Activated effector memory CD4-positive, alpha-beta T cell treated with Interleukin-2 at 50 U/mL for 16 hours (primary cell): ENCODE data around the gene PLOD3.
A peak's percentile ranks its signal among the peaks of the same experiment; 100 is the strongest.
"Not testable (repeated sequence)": the region's sequence is repeated elsewhere in the genome, so short reads cannot be mapped to it uniquely, and the experiment has no call there.

Experiments used
- DNase-seq: peaks from one replicate; pipeline ENCODE4 v3.0.0-alpha.2; 2020

Gene PLOD3

DNA sequence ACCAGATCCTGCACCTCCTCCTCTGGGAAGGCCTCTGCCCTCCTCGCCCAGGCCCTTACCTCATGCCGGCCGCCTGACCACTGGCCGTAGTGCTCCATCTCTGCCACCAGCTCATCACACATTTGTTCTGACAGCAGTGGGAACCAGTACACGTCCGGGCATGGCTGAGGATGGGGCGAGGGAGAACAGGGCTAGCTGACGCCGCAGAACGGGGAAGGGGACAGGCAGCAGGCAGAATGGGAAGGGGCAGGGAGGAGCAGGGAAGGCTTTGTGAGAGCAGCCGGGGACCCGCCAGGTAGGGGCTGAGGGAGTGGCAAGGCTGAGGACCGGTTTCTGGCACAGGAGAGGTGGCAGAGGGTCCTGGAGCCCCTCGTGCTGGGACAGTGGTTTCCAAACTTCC lies 8.6 kb downstream of the PLOD3 start:
- no peak for DNase-seq

DNA sequence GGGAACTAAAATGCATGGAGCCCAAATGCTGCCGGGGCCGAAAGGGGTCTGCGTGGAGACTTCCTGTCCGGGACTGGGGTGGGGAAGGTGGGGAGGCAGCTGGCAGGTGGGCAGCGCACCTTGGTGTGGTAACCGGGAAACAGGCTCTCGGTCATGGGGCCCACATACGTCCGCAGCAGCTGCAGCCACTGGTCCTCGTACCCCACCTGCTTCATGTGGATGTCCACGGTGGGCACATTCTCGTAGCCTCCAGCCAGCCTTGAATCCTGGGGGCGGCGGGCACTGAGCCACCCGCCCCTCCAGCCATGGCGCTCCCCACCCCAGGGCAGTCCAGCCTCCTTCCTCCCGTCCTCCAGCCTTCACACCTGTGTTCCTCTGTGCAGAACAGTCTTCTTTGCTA lies 9.9 kb downstream of the PLOD3 start:
- DNase-seq: no peak

DNA sequence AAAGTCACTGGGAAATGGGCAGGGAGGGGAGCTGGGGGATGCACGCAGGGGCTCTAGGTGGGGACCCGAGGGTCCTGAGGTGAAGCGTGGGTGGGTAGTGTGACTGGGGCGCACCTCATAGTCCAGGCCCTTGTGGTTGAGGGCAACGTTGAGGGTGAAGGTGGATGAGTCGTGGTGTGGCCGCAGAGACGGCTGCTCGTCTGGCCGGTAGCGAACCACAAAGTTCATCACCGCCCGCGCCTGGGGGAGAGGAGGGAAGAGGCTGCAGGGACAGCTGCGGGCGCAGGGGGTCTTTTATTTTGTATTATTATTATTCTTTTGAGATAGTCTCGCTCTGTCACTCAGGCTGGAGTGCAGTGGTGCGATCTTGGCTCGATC lies 10.7 kb downstream of the PLOD3 start:
- DNase-seq: no peak

DNA sequence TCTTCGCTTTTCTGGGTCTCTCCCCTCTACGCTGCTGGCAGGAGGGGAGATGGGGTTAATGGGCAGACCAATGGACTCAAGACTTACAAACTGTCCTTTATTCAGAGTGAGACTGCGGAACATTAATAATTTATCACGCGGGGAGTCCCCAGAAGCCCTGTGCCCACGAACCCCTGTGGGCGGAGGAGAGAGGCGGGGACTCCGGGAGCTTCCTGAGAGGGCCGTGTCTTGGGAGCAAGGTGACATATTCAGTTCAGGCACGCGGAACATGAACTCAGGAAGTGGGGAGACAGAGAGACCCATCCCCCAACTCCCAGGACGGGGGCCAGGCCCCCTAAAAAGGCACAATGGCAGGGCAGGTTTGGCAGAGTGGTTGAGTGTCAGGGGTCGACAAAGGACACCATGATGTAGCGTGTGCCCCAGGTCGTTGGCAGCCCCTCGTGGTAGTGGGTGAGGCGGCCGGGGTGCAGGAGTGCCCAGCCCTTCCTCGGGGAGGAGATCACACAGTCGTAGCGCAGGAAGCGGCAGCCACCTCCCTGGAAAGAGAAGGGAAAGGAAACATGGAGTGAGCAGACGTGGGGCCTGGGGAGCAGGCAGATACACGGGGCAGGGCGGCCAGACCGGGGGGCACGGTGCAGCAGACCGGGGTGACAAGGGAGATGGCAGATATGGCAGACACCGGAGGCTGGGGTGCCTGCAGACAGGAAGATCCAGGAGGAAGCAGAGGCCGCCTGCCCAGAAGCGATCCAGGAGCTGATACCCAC lies 11.3 kb downstream of the PLOD3 start:
- DNase-seq: no peak

DNA sequence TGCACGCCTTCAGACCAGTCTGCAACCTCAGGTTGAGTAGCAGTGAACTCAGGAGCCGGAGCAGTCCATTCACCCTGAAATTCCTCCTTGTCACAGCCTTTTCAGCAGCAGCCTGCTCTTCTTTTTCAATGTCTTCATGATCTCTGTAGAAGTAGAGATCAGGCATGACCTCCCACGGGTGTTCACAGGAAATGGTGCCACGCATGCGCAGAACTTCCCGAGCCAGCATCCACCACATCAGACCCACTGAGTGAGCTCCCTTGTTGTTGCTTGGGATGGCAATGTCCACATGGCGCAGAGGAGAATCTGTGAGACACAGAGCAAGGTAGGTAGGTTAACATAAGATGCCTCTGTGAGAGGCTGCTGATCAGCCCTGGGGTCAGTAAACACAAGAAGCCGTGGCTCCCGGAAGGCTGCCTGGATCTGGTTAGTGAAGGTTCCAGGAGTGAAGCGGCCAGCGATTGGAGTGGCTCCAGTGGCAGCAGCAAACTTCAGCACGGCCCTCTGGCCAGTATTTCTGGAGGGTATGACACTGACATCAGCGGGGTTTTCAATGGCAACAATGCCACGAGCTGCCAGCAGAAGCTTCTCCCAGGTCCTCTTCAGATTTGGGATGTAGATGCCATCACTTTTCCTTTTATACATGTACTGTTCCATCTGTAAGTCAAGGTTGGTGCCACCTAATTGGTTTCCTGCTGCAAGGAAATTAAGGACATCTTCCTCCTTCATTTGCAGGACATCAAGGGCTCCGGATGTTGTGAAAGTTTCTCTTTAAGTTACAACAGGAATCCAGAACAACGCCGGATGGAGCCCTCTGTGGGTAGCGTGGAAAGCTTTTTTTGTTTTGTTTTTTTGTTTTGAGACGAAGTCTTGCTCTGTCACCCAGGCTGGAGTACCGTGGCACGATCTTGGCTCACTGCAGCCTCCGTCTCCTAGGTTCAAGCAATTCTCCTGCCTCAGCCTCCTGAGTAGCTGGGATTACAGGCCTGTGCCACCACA lies 13.3 kb downstream of the PLOD3 start:
- DNase-seq: peak; percentile 30

DNA sequence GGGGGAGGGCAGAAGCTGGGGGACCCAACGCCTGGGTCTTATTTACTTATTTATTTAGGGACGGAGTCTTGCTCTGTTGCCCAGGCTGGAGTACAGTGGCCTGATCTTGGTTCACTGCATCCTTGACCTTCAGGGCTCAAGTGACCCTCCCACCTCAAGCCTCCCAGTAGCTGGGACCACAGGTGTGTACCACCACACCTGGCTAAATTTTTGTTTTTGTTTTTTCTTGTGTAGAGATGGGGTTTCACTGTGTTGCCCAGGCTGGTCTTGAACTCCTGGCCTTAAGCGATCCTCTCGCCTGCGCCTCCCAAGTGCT lies 14.8 kb downstream of the PLOD3 start:
- no peak for DNase-seq

DNA sequence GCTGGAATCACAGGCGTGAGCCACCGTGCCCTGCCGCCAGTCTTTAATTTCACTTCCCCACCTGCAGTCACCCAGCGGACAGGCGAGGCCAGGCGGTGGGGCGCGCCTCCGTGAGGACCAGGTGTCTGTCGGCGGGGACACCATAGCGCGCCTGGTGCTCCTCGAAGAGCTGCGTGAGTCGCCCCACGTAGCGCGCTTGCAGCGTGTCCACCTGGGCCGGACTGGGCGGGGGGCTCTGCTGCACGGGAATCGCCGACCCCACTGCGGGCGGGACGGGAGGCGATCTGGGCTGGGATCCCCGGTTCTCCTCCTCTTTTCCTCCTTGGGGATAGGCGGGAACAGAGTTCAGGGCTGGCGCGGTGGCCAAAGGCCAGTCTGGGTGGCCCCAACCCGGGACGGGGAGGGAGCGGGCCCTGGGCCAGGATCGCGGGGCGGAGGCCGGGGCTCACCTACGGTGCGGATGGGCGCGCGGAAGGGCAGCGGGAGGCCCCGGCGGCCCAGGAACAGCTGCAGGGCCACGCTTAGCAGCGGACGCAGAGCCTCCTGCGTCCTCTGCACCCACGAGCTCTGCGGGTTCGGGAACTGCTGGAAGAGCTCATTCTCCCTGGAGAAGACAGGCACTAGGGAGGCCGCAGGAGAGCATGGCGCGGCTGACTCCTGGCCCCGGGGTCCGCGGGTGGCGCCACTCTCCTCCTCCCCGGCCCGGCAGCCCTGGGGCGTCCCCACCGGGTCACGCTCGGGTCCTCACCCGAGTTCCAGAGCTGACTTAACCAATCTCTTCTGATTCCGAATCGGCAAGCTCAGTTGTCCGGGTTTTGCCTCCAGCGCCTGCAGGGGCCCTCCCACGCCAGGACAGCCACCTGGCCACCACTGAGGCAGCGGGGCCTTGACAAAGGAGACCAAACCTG lies 15.4 kb downstream of the PLOD3 start:
- DNase-seq: no peak

DNA sequence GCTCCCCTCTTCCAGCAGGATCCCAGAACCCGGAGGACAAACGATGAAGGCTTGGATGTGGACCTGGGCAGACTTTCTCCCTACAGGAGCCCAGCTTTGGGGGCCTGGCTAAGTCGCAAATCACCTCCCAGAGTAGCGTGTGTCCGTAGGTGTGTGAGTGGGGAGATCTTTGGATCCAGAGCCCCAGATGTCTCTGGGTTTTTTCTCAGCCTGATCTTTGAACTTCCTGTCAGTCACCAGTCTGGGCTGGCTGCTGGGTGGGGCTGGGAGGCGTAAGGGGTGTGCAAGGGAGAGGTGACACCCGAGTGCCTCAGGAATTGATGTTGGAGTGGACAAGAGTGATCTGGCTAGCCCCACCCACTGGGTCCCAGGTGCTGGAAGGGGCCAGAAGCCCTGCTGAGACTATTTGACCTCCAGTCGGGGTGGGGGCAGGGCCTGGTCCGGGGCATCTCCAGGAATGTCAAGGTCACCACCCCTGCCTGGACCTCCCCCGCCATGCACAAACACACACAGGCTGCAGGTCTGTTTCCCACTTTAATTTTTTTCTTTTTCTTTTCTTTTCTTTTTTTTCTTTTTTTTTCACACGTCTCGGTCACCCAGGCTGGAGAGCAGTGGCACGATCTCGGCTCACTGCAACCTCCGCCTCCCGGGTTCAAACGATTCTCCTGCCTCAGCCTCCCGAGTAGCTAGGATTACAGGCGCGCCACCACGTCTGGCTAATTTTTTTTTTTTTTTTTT lies 16.4 kb downstream of the PLOD3 start, which contains the start of gene MOGAT3:
Gene MOGAT3 (minus strand): TSS at position 175 of the 738 bp plus-strand sequence. CDS start 182 bp downstream, outside the sequence.
- DNase-seq: no peak

DNA sequence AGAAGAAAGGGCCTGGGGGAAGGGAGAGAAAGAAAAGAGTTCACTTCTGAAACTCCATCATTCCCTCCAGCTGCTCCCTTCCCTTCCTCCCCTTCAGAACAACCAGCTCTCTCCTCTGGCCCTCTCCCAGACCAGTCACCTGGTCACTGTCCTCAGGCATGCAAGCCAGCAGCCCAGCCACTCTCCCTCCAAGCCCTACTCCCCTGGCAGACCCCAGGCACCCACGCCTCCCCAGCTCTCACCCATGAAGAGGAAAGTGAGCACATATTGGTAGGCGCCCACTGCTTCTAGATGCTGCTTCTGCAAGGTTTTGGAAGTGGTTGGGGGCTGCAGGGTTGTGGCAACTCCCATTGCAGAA lies 16.9 kb downstream of the PLOD3 start:
- no peak for DNase-seq

DNA sequence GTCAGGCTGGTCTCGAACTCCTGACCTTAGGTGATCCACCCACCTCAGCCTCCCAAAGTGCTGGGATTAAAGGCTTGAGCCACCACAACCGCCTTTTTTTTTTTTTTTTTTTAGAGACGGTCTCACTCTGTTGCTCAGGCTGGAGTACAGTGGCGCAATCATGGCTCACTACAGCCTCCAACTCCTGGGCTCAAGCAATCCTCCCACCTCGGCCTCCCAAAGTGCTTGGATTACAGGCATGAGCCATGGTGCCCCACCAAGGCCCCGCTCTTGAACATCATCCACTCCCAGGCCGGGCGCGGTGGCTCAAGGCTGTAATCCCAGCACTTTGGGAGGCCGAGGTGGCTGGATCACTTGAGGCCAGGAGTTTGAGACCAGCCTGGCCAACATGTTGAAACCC lies 17.9 kb downstream of the PLOD3 start:
- DNase-seq: not testable (repeated sequence)

DNA sequence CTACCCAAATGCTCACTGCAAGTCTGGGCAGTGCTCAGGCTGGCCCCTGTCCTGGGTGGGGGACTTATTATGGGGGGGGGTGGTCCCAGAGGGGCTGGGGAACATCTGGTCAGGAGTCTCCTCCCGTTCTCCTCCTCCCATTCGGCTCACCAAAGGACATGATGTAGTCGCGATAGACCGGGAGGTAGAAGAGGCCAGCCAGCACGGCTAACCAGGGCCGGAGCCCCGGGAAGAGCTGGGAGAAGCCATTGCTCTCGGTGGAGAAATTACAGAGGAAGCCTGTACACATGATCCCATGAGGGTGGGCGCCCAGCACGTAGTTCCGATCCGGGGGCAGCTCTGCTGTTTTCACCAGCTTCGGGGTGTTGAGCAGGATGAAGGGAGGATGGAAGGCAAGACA lies 18.9 kb downstream of the PLOD3 start:
- no peak for DNase-seq

DNA sequence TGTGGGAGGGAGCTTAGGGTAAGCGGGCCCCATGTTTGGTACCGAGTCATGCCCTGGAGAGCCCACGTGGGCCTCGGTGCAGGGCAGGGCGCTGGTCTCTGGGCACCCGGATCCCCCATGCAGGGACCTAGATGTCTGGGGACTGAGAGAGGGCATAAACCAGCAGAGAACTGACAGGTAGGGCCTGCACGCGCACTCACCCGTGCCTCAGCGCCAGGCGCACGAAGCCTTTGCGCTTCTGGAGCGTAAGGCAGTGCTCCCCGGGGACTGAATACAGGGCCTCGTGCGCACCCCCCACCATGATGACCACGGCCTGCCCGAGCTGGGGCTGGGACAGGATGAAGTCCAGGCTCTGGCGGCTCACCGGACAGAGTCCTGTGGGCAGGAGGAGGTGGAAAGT lies 19.4 kb downstream of the PLOD3 start:
- DNase-seq: no peak

DNA sequence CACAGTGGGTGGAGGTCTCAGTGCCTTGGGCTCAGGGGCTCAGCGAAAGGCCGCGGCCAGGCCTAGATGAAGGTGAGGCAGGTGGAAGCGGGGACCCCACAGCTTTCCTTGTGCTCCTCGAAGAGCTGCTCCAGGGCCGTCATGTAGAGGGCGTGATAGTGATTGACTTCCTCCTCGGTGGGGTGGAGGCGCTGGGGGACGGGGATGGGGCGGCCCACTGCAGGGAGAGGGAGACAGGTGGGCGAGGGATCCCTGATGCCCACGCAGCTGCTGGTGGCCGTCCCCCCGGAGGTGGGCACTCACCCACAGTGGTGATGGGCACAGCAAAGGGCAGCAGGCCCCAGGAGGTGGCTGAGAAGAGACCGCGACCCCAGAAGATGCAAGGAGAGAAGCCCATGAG lies 21.5 kb downstream of the PLOD3 start:
- no peak for DNase-seq

DNA sequence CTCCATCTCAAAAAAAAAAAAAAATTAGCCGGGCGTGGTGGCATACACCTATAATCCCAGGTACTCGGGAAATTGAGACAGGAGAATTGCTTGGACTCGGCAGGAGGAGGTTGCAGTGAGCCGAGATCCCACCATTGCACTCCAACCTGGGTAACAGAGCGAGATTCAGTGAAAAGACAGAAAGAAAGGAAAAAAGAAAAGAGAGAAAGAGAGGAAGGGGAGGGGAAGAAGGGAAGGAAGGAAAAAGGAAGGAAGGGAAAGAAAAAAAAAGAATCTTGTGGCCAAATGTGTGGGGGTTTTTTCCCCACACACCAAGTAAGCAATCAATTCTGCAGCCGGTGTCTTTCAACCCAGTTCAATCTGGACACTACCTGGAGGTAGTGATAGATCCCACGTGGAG lies 28.3 kb downstream of the PLOD3 start:
- no peak for DNase-seq

DNA sequence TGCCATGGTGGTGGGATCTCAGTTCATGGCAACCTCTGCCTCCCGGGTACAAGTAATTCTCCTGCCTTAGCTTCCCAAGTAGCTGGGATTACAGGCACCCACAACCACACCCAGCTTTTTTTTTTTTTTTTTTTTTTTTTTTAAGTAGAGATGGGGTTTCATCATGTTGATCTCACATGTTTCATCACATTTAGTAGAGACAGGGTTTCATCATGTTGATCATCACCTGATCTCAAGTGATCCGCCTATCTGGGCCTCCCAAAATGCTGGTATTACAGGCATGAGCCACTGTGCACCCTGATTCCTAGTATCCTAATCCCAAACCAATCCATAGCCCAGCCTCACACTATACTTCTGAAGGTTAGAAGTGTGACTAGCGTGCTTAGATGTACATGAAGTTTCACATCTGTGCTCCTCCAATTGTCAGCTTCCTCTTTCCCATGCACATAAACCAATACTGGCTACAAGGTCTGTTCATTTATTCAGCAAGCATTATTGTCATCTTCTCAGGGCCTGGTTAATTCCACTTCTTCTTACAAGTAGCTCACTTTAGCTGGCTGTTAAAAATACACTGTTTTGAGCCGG lies 30.4 kb downstream of the PLOD3 start:
- DNase-seq: no peak

DNA sequence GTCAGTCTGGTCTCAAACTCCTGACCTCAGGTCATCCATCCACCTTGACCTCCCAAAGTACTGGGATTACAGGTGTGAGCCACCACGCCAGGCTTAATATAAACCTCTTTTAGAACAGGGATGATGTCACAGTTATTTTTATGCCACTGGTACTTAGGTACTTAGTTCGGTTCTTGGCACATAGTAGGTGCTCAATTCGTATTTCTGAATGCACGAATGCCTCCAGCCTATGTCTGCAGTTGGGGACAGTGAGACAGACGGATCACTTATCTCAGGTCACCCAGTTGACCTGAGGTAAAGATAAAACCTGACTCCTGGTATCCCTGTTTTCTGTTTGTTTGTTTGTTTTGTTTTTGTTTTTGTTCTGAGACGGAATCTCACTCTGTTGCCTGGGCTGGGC lies 31.2 kb downstream of the PLOD3 start:
- no peak for DNase-seq

DNA sequence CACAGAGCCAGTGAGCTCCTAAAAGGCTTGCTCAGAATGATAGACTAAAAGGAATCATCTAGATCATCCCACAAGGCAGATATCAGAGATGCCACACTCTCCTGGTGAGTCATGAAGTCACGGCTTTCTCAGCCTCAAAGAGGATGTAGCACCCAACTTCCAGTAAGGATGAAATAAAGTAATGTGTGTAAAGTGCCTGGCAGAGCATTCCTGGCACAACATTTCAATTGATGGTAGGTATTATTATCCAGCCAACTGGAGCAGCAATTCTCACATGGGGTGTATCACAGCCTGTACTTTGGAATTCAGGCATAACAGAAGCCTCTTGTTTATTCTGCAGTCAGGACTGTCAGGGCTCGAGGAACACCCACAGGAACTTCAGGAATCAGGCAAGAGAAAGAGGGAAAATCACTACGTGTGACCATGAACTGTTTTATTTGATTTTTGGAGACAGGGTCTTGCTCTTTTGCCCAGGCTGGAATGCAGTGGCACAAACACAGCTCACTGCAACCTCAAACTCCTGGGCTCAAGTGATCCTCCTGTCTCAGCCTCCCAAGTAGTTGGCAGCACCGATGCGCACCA lies 32.0 kb downstream of the PLOD3 start:
- DNase-seq: no peak

DNA sequence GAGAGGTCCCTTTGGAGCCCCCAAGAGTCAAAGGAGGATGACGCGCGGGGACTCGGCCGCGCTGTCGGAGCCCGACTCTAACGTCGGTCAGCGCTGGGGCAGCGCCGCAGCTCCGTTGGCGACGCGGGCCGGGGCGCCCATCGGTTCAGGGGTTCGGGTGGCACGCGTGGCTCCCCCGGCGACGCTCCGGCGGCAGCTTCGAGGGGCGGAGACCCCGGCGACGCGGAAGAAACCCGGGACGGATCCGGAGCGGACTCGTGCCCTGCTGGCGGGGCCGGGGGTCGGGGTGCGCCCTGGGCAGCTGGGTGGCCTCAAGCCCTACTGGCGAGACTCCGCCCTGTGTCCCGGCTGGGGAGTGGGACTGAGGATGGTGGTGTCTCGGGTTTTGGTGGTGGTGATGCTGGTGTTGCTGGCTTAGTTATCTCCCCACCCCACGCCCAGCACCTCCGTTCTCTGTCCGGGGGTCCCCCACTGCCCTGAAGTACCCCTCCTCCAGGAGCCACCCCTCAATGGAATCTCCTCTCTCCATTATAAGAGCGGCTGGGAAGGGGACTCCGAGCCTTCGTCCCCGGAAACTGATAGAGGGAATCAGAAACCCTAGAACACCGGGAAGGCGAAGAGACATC lies 37.1 kb downstream of the PLOD3 start, which contains the start of gene NAT16:
Gene NAT16 (minus strand): TSS at position 164 of the 626 bp plus-strand sequence. CDS start 5,486 bp downstream, outside the sequence.
- DNase-seq: no peak

DNA sequence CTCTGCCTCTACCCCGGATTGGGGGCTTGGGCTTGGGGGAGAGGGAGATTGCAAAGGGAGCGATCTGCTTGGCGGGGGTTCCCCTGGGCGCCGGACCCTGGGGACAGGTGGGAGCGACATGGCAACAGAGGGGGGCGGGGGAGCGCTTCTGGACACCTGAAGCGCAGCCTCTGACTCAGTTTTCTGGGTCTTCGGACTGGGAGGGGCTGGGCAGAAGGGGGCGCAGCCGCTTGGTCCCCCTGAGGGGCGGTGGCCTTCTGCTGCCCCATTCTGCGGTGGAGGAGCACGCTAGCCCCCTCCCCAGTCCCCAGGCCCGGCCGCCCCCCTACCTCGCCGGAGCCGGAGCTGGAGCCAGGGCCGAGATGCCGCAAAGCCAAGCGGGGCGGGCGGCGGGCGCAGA lies 37.7 kb downstream of the PLOD3 start:
- DNase-seq: no peak

DNA sequence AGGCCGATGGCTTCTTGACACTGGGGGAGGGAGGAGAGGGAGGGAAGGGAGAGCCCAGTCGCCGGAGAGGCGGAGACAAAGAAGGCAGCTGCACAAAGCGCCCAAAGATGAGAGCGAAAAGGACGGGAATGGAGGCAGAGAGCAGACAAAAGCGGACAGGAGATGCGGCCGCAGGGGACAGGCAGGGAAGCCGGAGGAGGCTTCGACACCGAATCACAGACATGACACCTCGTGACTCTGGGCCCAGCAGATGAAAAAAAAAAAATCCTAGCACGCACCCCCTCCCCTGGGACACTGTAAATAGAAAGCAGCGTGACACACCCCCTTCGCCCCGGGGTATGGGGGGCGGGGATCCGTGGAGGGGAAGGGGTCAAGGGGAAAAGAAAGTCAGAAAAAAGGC lies 38.3 kb downstream of the PLOD3 start:
- no peak for DNase-seq

DNA sequence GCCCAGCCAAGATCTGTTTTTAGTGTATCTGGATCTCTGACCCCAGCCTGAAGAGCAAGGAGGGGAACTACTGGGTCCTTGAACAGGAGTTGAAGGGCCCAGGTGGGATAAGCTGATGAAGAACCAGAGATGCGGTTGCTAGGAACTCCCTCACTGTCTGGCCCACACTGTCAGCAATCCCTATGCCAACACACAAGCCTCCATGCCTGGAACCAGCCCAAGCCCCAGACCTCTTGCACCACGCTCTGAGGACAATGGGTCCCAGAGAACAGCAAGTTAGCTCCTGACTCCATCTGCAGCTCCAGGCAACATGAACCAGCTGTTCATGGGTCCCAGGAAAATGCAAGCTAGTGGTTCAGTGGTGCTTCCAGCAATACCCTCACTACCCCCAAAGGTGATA lies 39.7 kb downstream of the PLOD3 start:
- DNase-seq: no peak
